ENCODE measurements around the gene IVNS1ABP.

GRCh38 chr1:185288435-185288834 lies 28.6 kb downstream of the IVNS1ABP start:
- TF ChIP-seq MXI1 (IDR thresholded peaks at IDR 0.05; ENCODE audit: low read depth, low read length) (no peak), CTCF (IDR thresholded peaks at IDR 0.05 in 2 of 3, conservative IDR thresholded peaks at IDR 0.05 in 1 of 3; ENCODE audit: control insufficient read depth in 2 of 3, extremely low read depth in 1 of 3, insufficient read depth in 1 of 3, low read depth in 3 of 3, low read length in 3 of 3) (no peak), EGR1 (IDR thresholded peaks at IDR 0.05; ENCODE audit: borderline replicate concordance in 1 of 2, low read depth in 2 of 2, low read length in 2 of 2) (no peak), POLR2AphosphoS5 (IDR thresholded peaks at IDR 0.05; ENCODE audit: low read length) (no peak)
- TF ChIP-seq, protein P1, sequence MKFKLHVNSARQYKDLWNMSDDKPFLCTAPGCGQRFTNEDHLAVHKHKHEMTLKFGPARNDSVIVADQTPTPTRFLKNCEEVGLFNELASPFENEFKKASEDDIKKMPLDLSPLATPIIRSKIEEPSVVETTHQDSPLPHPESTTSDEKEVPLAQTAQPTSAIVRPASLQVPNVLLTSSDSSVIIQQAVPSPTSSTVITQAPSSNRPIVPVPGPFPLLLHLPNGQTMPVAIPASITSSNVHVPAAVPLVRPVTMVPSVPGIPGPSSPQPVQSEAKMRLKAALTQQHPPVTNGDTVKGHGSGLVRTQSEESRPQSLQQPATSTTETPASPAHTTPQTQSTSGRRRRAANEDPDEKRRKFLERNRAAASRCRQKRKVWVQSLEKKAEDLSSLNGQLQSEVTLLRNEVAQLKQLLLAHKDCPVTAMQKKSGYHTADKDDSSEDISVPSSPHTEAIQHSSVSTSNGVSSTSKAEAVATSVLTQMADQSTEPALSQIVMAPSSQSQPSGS (IDR thresholded peaks at IDR 0.05; ENCODE audit: low read length), result no peak
- TF ChIP-seq, protein P2, sequence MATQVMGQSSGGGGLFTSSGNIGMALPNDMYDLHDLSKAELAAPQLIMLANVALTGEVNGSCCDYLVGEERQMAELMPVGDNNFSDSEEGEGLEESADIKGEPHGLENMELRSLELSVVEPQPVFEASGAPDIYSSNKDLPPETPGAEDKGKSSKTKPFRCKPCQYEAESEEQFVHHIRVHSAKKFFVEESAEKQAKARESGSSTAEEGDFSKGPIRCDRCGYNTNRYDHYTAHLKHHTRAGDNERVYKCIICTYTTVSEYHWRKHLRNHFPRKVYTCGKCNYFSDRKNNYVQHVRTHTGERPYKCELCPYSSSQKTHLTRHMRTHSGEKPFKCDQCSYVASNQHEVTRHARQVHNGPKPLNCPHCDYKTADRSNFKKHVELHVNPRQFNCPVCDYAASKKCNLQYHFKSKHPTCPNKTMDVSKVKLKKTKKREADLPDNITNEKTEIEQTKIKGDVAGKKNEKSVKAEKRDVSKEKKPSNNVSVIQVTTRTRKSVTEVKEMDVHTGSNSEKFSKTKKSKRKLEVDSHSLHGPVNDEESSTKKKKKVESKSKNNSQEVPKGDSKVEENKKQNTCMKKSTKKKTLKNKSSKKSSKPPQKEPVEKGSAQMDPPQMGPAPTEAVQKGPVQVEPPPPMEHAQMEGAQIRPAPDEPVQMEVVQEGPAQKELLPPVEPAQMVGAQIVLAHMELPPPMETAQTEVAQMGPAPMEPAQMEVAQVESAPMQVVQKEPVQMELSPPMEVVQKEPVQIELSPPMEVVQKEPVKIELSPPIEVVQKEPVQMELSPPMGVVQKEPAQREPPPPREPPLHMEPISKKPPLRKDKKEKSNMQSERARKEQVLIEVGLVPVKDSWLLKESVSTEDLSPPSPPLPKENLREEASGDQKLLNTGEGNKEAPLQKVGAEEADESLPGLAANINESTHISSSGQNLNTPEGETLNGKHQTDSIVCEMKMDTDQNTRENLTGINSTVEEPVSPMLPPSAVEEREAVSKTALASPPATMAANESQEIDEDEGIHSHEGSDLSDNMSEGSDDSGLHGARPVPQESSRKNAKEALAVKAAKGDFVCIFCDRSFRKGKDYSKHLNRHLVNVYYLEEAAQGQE (IDR thresholded peaks at IDR 0.05; ENCODE audit: low read depth, low read length), result no peak
- TF ChIP-seq, protein P3, sequence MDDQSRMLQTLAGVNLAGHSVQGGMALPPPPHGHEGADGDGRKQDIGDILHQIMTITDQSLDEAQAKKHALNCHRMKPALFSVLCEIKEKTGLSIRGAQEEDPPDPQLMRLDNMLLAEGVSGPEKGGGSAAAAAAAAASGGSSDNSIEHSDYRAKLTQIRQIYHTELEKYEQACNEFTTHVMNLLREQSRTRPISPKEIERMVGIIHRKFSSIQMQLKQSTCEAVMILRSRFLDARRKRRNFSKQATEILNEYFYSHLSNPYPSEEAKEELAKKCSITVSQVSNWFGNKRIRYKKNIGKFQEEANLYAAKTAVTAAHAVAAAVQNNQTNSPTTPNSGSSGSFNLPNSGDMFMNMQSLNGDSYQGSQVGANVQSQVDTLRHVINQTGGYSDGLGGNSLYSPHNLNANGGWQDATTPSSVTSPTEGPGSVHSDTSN (IDR thresholded peaks at IDR 0.05; ENCODE audit: insufficient replicate concordance, low read depth, low read length), result no peak

All from GM12878 (cell line).